ENCODE results near the gene NOLC1. TPM values are rescaled to one million over a fixed set of nuclear protein-coding genes. Genes with fewer than 3 reads are reported as not detected.

NOLC1 gene
- total RNA-seq, 1 experiment from 2014 or later: 165 TPM

- TF ChIP-seq RELA (CRISPR knock-in tag; IDR thresholded peaks at IDR 0.05; ENCODE audit: borderline replicate concordance) (no peak), AFF4 (CRISPR knock-in tag; IDR thresholded peaks at IDR 0.05; ENCODE audit: borderline replicate concordance) (no peak), FOXP1 (CRISPR knock-in tag; IDR thresholded peaks at IDR 0.05; ENCODE audit: borderline replicate concordance) (no peak), E2F1 (CRISPR knock-in tag; IDR thresholded peaks at IDR 0.05) (no peak), MXD4 (CRISPR knock-in tag; IDR thresholded peaks at IDR 0.05; ENCODE audit: borderline replicate concordance) (no peak), MYBL2 (CRISPR knock-in tag; IDR thresholded peaks at IDR 0.05) (no peak)
- TF ChIP-seq, protein P1, sequence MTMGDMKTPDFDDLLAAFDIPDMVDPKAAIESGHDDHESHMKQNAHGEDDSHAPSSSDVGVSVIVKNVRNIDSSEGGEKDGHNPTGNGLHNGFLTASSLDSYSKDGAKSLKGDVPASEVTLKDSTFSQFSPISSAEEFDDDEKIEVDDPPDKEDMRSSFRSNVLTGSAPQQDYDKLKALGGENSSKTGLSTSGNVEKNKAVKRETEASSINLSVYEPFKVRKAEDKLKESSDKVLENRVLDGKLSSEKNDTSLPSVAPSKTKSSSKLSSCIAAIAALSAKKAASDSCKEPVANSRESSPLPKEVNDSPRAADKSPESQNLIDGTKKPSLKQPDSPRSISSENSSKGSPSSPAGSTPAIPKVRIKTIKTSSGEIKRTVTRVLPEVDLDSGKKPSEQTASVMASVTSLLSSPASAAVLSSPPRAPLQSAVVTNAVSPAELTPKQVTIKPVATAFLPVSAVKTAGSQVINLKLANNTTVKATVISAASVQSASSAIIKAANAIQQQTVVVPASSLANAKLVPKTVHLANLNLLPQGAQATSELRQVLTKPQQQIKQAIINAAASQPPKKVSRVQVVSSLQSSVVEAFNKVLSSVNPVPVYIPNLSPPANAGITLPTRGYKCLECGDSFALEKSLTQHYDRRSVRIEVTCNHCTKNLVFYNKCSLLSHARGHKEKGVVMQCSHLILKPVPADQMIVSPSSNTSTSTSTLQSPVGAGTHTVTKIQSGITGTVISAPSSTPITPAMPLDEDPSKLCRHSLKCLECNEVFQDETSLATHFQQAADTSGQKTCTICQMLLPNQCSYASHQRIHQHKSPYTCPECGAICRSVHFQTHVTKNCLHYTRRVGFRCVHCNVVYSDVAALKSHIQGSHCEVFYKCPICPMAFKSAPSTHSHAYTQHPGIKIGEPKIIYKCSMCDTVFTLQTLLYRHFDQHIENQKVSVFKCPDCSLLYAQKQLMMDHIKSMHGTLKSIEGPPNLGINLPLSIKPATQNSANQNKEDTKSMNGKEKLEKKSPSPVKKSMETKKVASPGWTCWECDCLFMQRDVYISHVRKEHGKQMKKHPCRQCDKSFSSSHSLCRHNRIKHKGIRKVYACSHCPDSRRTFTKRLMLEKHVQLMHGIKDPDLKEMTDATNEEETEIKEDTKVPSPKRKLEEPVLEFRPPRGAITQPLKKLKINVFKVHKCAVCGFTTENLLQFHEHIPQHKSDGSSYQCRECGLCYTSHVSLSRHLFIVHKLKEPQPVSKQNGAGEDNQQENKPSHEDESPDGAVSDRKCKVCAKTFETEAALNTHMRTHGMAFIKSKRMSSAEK (CRISPR knock-in tag; IDR thresholded peaks at IDR 0.05; ENCODE audit: borderline replicate concordance): no peak
- TF ChIP-seq, protein P2, sequence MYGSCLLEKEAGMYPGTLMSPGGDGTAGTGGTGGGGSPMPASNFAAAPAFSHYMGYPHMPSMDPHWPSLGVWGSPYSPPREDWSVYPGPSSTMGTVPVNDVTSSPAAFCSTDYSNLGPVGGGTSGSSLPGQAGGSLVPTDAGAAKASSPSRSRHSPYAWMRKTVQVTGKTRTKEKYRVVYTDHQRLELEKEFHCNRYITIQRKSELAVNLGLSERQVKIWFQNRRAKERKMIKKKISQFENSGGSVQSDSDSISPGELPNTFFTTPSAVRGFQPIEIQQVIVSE (CRISPR knock-in tag; IDR thresholded peaks at IDR 0.05; ENCODE audit: borderline replicate concordance): no peak
- TF ChIP-seq, protein P3, sequence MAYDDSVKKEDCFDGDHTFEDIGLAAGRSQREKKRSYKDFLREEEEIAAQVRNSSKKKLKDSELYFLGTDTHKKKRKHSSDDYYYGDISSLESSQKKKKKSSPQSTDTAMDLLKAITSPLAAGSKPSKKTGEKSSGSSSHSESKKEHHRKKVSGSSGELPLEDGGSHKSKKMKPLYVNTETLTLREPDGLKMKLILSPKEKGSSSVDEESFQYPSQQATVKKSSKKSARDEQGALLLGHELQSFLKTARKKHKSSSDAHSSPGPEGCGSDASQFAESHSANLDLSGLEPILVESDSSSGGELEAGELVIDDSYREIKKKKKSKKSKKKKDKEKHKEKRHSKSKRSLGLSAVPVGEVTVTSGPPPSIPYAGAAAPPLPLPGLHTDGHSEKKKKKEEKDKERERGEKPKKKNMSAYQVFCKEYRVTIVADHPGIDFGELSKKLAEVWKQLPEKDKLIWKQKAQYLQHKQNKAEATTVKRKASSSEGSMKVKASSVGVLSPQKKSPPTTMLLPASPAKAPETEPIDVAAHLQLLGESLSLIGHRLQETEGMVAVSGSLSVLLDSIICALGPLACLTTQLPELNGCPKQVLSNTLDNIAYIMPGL (CRISPR knock-in tag; IDR thresholded peaks at IDR 0.05): no peak
Observed at GRCh38 chr10:102167861-102168260, 15.7 kb downstream of the NOLC1 start (continued).

DNA sequence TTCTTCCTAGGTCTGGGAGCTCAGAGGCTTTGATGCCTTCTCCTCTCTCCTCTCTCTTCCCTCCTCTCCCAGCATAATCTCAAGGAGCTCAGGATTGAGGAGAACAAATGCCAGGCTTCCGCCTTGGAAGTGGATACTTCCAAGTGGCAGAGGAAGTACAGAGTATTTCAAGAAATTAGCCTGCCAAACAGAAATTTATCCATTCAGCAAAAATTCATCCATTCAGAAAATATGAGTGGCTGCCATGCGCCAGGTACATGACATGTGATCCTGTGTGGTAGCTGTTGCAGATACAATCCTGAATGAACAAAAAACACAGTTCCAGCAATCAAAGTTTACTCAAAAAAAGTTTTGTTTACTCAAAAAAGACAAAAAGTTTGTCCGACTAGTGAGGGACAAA, 18.4 kb downstream of the NOLC1 start:
- DNase-seq (ENCODE audit: low spot score): no peak
- Mint-ChIP-seq H3K4me1 (no peaks in the 10 kb centered on the region), H3K9me3 (peaks cover 3% of the 10 kb centered on the region; the same call in 1 of the 2 replicates), H3K4me3 (no peak overlapping the region; the same call in 1 of the 2 replicates), H3K36me3 (no peaks in the 10 kb centered on the region), H3K27ac (no peak overlapping the region), H3K27me3 (ENCODE audit: low read depth) (peaks cover 15% of the 10 kb centered on the region)
- POLR2A ChIA-PET: no interaction called here
- no peak for ATAC-seq
- CTCF ChIA-PET: interaction anchor here (1.1 to 5.2 kb wide), 12 partner anchors 9 to 252 kb away, joined by 3 to 102 read pairs (median 11); partner anchors contain the start of genes ELOVL3 and GBF1
- TF ChIP-seq, protein P4, sequence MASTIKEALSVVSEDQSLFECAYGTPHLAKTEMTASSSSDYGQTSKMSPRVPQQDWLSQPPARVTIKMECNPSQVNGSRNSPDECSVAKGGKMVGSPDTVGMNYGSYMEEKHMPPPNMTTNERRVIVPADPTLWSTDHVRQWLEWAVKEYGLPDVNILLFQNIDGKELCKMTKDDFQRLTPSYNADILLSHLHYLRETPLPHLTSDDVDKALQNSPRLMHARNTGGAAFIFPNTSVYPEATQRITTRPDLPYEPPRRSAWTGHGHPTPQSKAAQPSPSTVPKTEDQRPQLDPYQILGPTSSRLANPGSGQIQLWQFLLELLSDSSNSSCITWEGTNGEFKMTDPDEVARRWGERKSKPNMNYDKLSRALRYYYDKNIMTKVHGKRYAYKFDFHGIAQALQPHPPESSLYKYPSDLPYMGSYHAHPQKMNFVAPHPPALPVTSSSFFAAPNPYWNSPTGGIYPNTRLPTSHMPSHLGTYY (CRISPR knock-in tag; IDR thresholded peaks at IDR 0.05): no peak
- TF ChIP-seq CREB1 (CRISPR knock-in tag; IDR thresholded peaks at IDR 0.05) (no peak), ZNF121 (CRISPR knock-in tag; IDR thresholded peaks at IDR 0.05) (no peak), AR (CRISPR knock-in tag; IDR thresholded peaks at IDR 0.05) (no peak)
- TF ChIP-seq, protein P5, sequence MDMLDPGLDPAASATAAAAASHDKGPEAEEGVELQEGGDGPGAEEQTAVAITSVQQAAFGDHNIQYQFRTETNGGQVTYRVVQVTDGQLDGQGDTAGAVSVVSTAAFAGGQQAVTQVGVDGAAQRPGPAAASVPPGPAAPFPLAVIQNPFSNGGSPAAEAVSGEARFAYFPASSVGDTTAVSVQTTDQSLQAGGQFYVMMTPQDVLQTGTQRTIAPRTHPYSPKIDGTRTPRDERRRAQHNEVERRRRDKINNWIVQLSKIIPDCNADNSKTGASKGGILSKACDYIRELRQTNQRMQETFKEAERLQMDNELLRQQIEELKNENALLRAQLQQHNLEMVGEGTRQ (CRISPR knock-in tag; IDR thresholded peaks at IDR 0.05): no peak
